ENCODE results near the gene ADGRV1. TPM values are rescaled to one million over a fixed set of nuclear protein-coding genes. Genes with fewer than 3 reads are reported as not detected.

ADGRV1 gene
- total and polyA plus RNA-seq, 2 donors (not counting 3 experiments of a cell fraction or from before 2014, with no cell fraction given) = 0.11 to 0.55 TPM

DNA sequence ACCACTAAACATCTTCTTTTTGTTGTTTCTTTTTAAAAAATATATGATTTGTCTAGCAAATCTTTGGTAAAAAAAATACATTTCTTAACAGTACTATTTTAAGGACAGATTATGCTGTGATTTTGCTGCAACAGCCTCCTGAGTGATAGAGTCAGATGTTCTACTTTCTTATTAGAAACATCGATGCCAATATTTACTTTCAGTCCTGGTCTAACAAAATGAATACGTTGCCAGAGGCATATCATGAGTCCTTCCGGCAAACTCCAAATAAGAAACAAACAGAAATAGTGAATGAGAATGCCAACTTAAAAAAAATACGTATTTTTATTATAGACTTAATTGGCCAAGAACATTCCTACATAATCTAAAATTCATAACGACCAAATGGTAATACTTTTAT, 371.5 kb downstream of the ADGRV1 start:
- FAIRE-seq = no peak
- BruUV-seq (replicated peaks) = no TSS peak
- no peak for DNase-seq (ENCODE audit: low read depth, low spot score)
- intact Hi-C loops (cut with micrococcal nuclease) = loop anchor here (5.0 kb wide), 1 partner anchor 382 kb away; no protein-coding TSS in a partner anchor
- no peaks in the 10 kb centered on the region for H3K9me1 ChIP-seq (replicated peaks; ENCODE audit: control insufficient read depth, extremely low read depth, insufficient read depth, low read length)
- H3K27ac ChIP-seq (ENCODE audit: insufficient read depth, low read depth, low read length) = no peak overlapping the region
- no peaks in the 10 kb centered on the region for H3K36me3 ChIP-seq (ENCODE audit: control insufficient read depth in 2 of 2, extremely low read depth in 1 of 2, insufficient read depth in 2 of 2, low read length in 2 of 2)
- no peak overlapping the region for H3K9ac ChIP-seq (replicated peaks; ENCODE audit: extremely low read depth, insufficient read depth, low read length)
- H3K4me3 ChIP-seq (replicated peaks in 1 of 3; ENCODE audit: insufficient read depth in 1 of 3, low read depth in 1 of 3, low read length in 3 of 3) = no peak overlapping the region
- no peaks in the 10 kb centered on the region for H3K27me3 ChIP-seq (ENCODE audit: control insufficient read depth in 2 of 2, insufficient read depth in 2 of 2, low read length in 2 of 2)
- no peaks in the 10 kb centered on the region for H3K9me3 ChIP-seq (replicated peaks; ENCODE audit: control insufficient read depth, insufficient read depth, low read length)
- H3K4me1 ChIP-seq (ENCODE audit: control insufficient read depth, extremely low read depth, insufficient read depth, low read length) = peaks cover 5% of the 10 kb centered on the region
- dilution Hi-C loops (cut with MboI; ENCODE audit: extremely low pct_ligation_motif_present, low sequenced_read_pairs) = loop anchor here (25.0 kb wide), 1 partner anchor 457 kb away; the partner anchor contains the start of gene ARRDC3
- ChIA-PET CTCF (no interaction called here), POLR2A (no interaction called here)
- H3K79me2 ChIP-seq (ENCODE audit: control insufficient read depth, insufficient read depth, low read length) = no peaks in the 10 kb centered on the region
- TF ChIP-seq POLR2AphosphoS5 (IDR thresholded peaks at IDR 0.05; ENCODE audit: insufficient read depth, low read depth, low read length) (no peak), GATA2 (IDR thresholded peaks at IDR 0.05; ENCODE audit: insufficient read depth, insufficient read length, low read depth, low read length) (no peak), EZH2 (IDR thresholded peaks at IDR 0.05; ENCODE audit: borderline replicate concordance, low read depth, low read length, severe bottlenecking) (no peak), FOS (IDR thresholded peaks at IDR 0.05; ENCODE audit: borderline replicate concordance, insufficient read depth, low read length) (no peak), POLR2A (IDR thresholded peaks at IDR 0.05; ENCODE audit: low read depth, low read length) (no peak), MYC (IDR thresholded peaks at IDR 0.05; ENCODE audit: low read depth, low read length) (no peak), JUN (IDR thresholded peaks at IDR 0.05; ENCODE audit: borderline replicate concordance, insufficient read depth, insufficient read length, low read depth) (no peak)
- TF ChIP-seq, protein P1, sequence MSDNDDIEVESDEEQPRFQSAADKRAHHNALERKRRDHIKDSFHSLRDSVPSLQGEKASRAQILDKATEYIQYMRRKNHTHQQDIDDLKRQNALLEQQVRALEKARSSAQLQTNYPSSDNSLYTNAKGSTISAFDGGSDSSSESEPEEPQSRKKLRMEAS (IDR thresholded peaks at IDR 0.05; ENCODE audit: insufficient read depth, insufficient read length) = no peak
- TF ChIP-seq, protein P2, sequence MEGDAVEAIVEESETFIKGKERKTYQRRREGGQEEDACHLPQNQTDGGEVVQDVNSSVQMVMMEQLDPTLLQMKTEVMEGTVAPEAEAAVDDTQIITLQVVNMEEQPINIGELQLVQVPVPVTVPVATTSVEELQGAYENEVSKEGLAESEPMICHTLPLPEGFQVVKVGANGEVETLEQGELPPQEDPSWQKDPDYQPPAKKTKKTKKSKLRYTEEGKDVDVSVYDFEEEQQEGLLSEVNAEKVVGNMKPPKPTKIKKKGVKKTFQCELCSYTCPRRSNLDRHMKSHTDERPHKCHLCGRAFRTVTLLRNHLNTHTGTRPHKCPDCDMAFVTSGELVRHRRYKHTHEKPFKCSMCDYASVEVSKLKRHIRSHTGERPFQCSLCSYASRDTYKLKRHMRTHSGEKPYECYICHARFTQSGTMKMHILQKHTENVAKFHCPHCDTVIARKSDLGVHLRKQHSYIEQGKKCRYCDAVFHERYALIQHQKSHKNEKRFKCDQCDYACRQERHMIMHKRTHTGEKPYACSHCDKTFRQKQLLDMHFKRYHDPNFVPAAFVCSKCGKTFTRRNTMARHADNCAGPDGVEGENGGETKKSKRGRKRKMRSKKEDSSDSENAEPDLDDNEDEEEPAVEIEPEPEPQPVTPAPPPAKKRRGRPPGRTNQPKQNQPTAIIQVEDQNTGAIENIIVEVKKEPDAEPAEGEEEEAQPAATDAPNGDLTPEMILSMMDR (IDR thresholded peaks at IDR 0.05; ENCODE audit: extremely low read depth in 1 of 2, insufficient read depth in 1 of 2, low read depth in 1 of 2, low read length in 2 of 2) = no peak
- no peak overlapping the region for H3K4me2 ChIP-seq (ENCODE audit: insufficient read depth, low read length)
- H4K20me1 ChIP-seq (replicated peaks; ENCODE audit: control insufficient read depth, extremely low read depth, insufficient read depth, low read length) = no peaks in the 10 kb centered on the region
- no peak overlapping the region for H2AFZ ChIP-seq (ENCODE audit: low read depth, low read length)
